HepG2 (cell line): Measurements from ENCODE around the gene ATG9A. TPM values are rescaled to one million over a fixed set of nuclear protein-coding genes. Genes with fewer than 3 reads are reported as not detected.

Experiments used
- CREB1 ChIP-seq, 2 experiments: fragments of 450-650 bp in 1 of 2; IDR thresholded peaks; 2 replicates each; pipeline ENCODE4 v1.6.1; 2016 to 2017; ENCODE audit warnings: control low read depth in 1 of 2, mild to moderate bottlenecking in 1 of 2, missing compliant biosample characterization in 1 of 2, missing genetic modification characterization in 1 of 2
- E2F1 ChIP-seq: sonication (generic); formaldehyde crosslinking; IDR thresholded peaks from 2 replicates; pipeline ENCODE4 v1.5.0; 2020; ENCODE audit warnings: missing genetic modification reagents
- ELF4 ChIP-seq: sonication (generic); formaldehyde crosslinking; IDR thresholded peaks from 2 replicates; pipeline ENCODE4 v1.5.0; 2020; ENCODE audit warnings: missing genetic modification reagents, mild to moderate bottlenecking, moderate library complexity, borderline replicate concordance
- ETV5 ChIP-seq: IDR thresholded peaks from 2 replicates; pipeline ENCODE4 v1.6.1; 2018; ENCODE audit warnings: missing biosample characterization, missing genetic modification reagents, inconsistent platforms, borderline replicate concordance
- FOSL1 ChIP-seq: sonication (generic); formaldehyde crosslinking; IDR thresholded peaks from 2 replicates; pipeline ENCODE4 v1.9.0; 2021; ENCODE audit warnings: missing genetic modification reagents, borderline replicate concordance
- GATA4 ChIP-seq: sonication (generic); IDR thresholded peaks from 2 replicates; pipeline ENCODE4 v1.6.1; 2016; ENCODE audit warnings: antibody characterized with exemption, low read depth, borderline replicate concordance
- GLI4 ChIP-seq: sonication (generic); formaldehyde crosslinking; IDR thresholded peaks from 2 replicates; pipeline ENCODE4 v1.5.1; 2020; ENCODE audit warnings: missing genetic modification reagents, mild to moderate bottlenecking, moderate library complexity, borderline replicate concordance
- GTF3A ChIP-seq: sonication (generic); formaldehyde crosslinking; conservative IDR thresholded peaks from 2 replicates; pipeline ENCODE4 v1.4.0; 2020; ENCODE audit warnings: mild to moderate bottlenecking, missing genetic modification reagents
- HMG20A ChIP-seq: IDR thresholded peaks from 2 replicates; pipeline ENCODE4 v1.6.1; 2016; ENCODE audit warnings: borderline replicate concordance
- HNRNPK ChIP-seq: fragments of 200-400 bp; formaldehyde crosslinking; IDR thresholded peaks from 2 replicates; pipeline ENCODE4 v1.6.1; 2018; ENCODE audit warnings: low read length, low read depth, moderate library complexity, mild to moderate bottlenecking; ENCODE audit not compliant: poor library complexity, severe bottlenecking
- MAFG ChIP-seq: sonication (generic); formaldehyde crosslinking; IDR thresholded peaks from 2 replicates; pipeline ENCODE4 v1.5.1; 2020; ENCODE audit warnings: mild to moderate bottlenecking, missing genetic modification reagents
- NFKBIZ ChIP-seq: IDR thresholded peaks from 2 replicates; pipeline ENCODE4 v1.6.1; 2018; ENCODE audit warnings: missing genetic modification reagents, missing compliant biosample characterization
- PAX8 ChIP-seq: sonication (generic); formaldehyde crosslinking; IDR thresholded peaks from 2 replicates; pipeline ENCODE4 v1.8.0; 2022; ENCODE audit warnings: mild to moderate bottlenecking, missing genetic modification reagents, borderline replicate concordance
- RBFOX2 ChIP-seq: fragments of 200-400 bp; formaldehyde crosslinking; IDR thresholded peaks from 2 replicates; pipeline ENCODE4 v1.6.1; 2017; ENCODE audit warnings: low read depth, mild to moderate bottlenecking, low read length
- RBM39 ChIP-seq: fragments of 200-400 bp; formaldehyde crosslinking; IDR thresholded peaks from one replicate; pipeline ENCODE4 v1.6.1; 2018; ENCODE audit warnings: antibody characterized with exemption, mild to moderate bottlenecking, low read depth, low read length; ENCODE audit not compliant: poor library complexity, severe bottlenecking
- SIN3B ChIP-seq: fragments of 150-350 bp; IDR thresholded peaks from 2 replicates; pipeline ENCODE4 v1.6.1; 2014; ENCODE audit warnings: low read length
- SRSF1 ChIP-seq: fragments of 200-400 bp; formaldehyde crosslinking; optimal IDR thresholded peaks from 2 replicates; pipeline ENCODE3; 2017; ENCODE audit warnings: mild to moderate bottlenecking, low read depth, low read length, moderate library complexity
- WIZ ChIP-seq: sonication (generic); formaldehyde crosslinking; IDR thresholded peaks from 2 replicates; pipeline ENCODE4 v1.5.1; 2020; ENCODE audit warnings: mild to moderate bottlenecking, missing genetic modification reagents
- ZNF331 ChIP-seq: sonication (generic); formaldehyde crosslinking; IDR thresholded peaks from 2 replicates; pipeline ENCODE4 v1.4.0; 2020; ENCODE audit warnings: missing genetic modification reagents
- ZNF431 ChIP-seq: sonication (generic); formaldehyde crosslinking; IDR thresholded peaks from 2 replicates; pipeline ENCODE4 v1.9.0; 2022; ENCODE audit warnings: missing genetic modification reagents, low read depth, mild to moderate bottlenecking, borderline replicate concordance
- ZNF501 ChIP-seq: sonication (generic); formaldehyde crosslinking; IDR thresholded peaks from 2 replicates; pipeline ENCODE4 v1.5.1; 2020; ENCODE audit warnings: mild to moderate bottlenecking, moderate library complexity, missing genetic modification reagents
- ZNF547 ChIP-seq: sonication (generic); formaldehyde crosslinking; IDR thresholded peaks from 2 replicates; pipeline ENCODE4 v1.5.1; 2020; ENCODE audit warnings: mild to moderate bottlenecking, missing genetic modification reagents
- ZNF790 ChIP-seq: sonication (generic); formaldehyde crosslinking; IDR thresholded peaks from 2 replicates; pipeline ENCODE4 v1.8.0; 2022; ENCODE audit warnings: missing genetic modification reagents, mild to moderate bottlenecking, borderline replicate concordance
- polyA plus RNA-seq, 8 experiments: library from polyadenylated mRNA; depleted of rRNA in 3 of 8; stranded (reverse) in 7 of 8; unstranded in 1 of 8; fragments of >200 nt; fragmentation: Illumina TruSeq in 4 of 8; extraction: Trizol in 4 of 8; gene quantifications; 2 replicates each; pipeline versions ENCODE4 v1.2.1 to v1.2.3, GENCODE V29; 2011 to 2016; ENCODE audit warnings: low read depth in 4 of 8, missing spikeins in 1 of 8, mixed read lengths in 1 of 8; ENCODE audit not compliant: insufficient read depth in 1 of 8
- total RNA-seq, 5 experiments: library from RNA; depleted of rRNA; stranded (reverse); fragments of >200 nt; fragmentation: Illumina TruSeq; extraction: Trizol; gene quantifications; 2 replicates each; pipeline ENCODE4 v1.2.3, GENCODE V29; 2016; ENCODE audit warnings: low read depth in 1 of 5
- TF ChIP-seq, protein P1 (sequence below): sonication (generic); formaldehyde crosslinking; IDR thresholded peaks from 2 replicates; pipeline ENCODE4 v1.4.0; 2020; ENCODE audit warnings: missing genetic modification reagents, borderline replicate concordance

The ATG9A gene
- total and polyA plus RNA-seq, 2 of the 13 experiments (the other 11 are each of a cell fraction or from before 2014, with no cell fraction given) = 35.0 to 131 TPM

DNA sequence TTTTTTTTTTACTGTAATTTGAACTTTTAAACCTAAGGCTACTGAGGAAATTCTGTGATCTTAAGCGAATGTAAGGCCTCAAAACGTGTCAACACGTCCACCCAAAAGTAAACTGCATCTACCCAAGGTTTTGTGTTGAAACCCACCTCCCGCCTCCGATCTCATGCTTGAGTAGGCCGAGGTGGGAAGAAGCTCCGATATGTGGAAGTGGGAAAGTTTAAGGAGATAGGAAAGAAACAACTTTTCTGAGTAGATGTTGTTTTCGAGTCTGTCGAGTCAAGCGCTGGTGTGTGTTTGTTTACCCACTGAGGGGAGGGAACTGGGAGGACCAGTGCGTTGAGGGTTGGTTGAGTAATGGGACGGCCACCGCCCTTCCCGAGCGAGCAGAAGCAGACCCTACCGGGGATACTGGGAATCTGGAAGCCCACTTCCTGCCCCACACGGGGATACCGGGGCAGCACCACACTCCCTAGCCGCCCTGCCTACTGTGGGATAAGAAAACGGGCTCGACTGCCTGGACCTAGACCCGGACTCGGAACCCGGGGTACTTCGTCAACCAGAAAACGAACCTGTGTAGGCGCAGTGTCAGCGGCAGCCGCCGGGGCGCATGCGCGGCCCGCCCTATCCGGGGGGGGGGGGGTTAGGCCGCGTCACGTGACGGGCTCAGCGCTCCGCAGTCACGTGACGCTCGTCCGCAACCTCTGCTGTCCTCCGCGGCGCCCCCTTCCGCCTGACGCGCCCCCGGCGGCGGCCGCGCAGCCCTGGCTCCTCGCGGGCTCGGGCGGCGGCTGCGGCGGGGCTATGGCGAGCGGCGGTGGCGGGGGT, 51.7 kb downstream of the ATG9A start, which contains the start of gene RETREG2 (continued):
- TF ChIP-seq GATA4 = peak; percentile 69; the same call in 1 of the 2 replicates
- peak; percentile 83 for TF ChIP-seq RBM39
- TF ChIP-seq, protein P1, sequence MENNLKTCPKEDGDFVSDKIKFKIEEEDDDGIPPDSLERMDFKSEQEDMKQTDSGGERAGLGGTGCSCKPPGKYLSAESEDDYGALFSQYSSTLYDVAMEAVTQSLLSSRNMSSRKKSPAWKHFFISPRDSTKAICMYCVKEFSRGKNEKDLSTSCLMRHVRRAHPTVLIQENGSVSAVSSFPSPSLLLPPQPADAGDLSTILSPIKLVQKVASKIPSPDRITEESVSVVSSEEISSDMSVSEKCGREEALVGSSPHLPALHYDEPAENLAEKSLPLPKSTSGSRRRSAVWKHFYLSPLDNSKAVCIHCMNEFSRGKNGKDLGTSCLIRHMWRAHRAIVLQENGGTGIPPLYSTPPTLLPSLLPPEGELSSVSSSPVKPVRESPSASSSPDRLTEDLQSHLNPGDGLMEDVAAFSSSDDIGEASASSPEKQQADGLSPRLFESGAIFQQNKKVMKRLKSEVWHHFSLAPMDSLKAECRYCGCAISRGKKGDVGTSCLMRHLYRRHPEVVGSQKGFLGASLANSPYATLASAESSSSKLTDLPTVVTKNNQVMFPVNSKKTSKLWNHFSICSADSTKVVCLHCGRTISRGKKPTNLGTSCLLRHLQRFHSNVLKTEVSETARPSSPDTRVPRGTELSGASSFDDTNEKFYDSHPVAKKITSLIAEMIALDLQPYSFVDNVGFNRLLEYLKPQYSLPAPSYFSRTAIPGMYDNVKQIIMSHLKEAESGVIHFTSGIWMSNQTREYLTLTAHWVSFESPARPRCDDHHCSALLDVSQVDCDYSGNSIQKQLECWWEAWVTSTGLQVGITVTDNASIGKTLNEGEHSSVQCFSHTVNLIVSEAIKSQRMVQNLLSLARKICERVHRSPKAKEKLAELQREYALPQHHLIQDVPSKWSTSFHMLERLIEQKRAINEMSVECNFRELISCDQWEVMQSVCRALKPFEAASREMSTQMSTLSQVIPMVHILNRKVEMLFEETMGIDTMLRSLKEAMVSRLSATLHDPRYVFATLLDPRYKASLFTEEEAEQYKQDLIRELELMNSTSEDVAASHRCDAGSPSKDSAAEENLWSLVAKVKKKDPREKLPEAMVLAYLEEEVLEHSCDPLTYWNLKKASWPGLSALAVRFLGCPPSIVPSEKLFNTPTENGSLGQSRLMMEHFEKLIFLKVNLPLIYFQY = peak; percentile 67; the same call in 1 of the 2 replicates
- peak; percentile 95; the same call in 1 of the 2 replicates for TF ChIP-seq GTF3A (CRISPR knock-in tag)
- TF ChIP-seq SRSF1 = peak; percentile 80
- TF ChIP-seq ZNF431 (CRISPR knock-in tag) = peak; percentile 37
- peak; percentile 99 for TF ChIP-seq RBFOX2
- TF ChIP-seq FOSL1 (CRISPR knock-in tag) = no peak
- no peak for TF ChIP-seq MAFG
- TF ChIP-seq SIN3B = peak; percentile 63; the same call in 1 of the 2 replicates
- TF ChIP-seq GLI4 (CRISPR knock-in tag) = no peak
- TF ChIP-seq ELF4 (CRISPR knock-in tag) = no peak
- peak; percentile 55; the same call in 1 of the 2 replicates for TF ChIP-seq WIZ (CRISPR knock-in tag)
- TF ChIP-seq ZNF547 (CRISPR knock-in tag) = no peak
- peak; percentile 89 for TF ChIP-seq CREB1 (IDR thresholded peaks at IDR 0.05)
- no peak for TF ChIP-seq CREB1 (CRISPR knock-in tag; IDR thresholded peaks at IDR 0.05)
- 0 out of 2 replicates have a peak, but pooled peaks have one; percentile 85 for TF ChIP-seq PAX8 (CRISPR knock-in tag)
- TF ChIP-seq ZNF331 (CRISPR knock-in tag) = peak; percentile 57; the same call in 1 of the 2 replicates
- TF ChIP-seq ETV5 (CRISPR knock-in tag) = peak; percentile 51; the same call in 1 of the 2 replicates
- peak; percentile 22; the same call in 1 of the 2 replicates for TF ChIP-seq HMG20A (CRISPR knock-in tag)
- peak; percentile 45 for TF ChIP-seq HNRNPK
- 0 out of 2 replicates have a peak, but pooled peaks have one; percentile 28 for TF ChIP-seq ZNF501 (CRISPR knock-in tag)
- TF ChIP-seq NFKBIZ (CRISPR knock-in tag) = no peak
- peak; percentile 31; the same call in 1 of the 2 replicates for TF ChIP-seq E2F1 (CRISPR knock-in tag)
- peak; percentile 85; the same call in 1 of the 2 replicates for TF ChIP-seq ZNF790 (CRISPR knock-in tag)
